HepG2 (cell line): ENCODE results near the gene NAB2. TPM values are rescaled to one million over a fixed set of nuclear protein-coding genes. Genes with fewer than 3 reads are reported as not detected.

Source experiments
- ATAC-seq: fragments of 200-7000 bp; cut with Tn5 transposase; 3 replicates; pipeline ENCODE4 v1.9.1; 2020; ENCODE audit warnings: mild to moderate bottlenecking, moderate library complexity
- Bru-seq: library from RNA; stranded (reverse); fragments of 400-500 nt; gene quantifications from one replicate; lab custom pipeline; 2021; lab: Mats Ljungman, UMichigan
- BruChase-seq, 2 experiments: library from RNA; stranded (reverse); fragments of 400-500 nt; gene quantifications; one replicate each; lab custom pipeline; 2021; lab: Mats Ljungman, UMichigan
- BruUV-seq: library from RNA; stranded (reverse); fragments of 400-500 nt; replicated peaks from 2 replicates; lab custom pipeline; 2021; lab: Mats Ljungman, UMichigan
- CTCF ChIA-PET: fragments of 300-600 bp; formaldehyde crosslinking; extraction: SDS; loops from one replicate; lab custom pipeline; 2021; ENCODE audit warnings: low total read pairs, inconsistent platforms, low intra/inter-chr PET ratio; lab: Yijun Ruan, JAX
- POLR2A ChIA-PET: fragments of 350-600 bp; sonication (Branson Sonifier 250); formaldehyde crosslinking; loops from one replicate; lab custom pipeline; 2020; ENCODE audit warnings: antibody characterized with exemption, inconsistent platforms; lab: Yijun Ruan, JAX
- DNase-seq: peaks from one replicate; pipeline ENCODE4 v3.0.0-alpha.2; 2015; ENCODE audit warnings: low spot score
- FAIRE-seq: peaks from 3 replicates; lab custom pipeline; 2011; peaks lifted over from hg19 to GRCh38; lab: Jason Lieb, UNC
- H2AFZ ChIP-seq: one replicate; pipeline ENCODE4 v1.6.1; 2011; ENCODE audit warnings: low read length, inconsistent platforms
- H3K27ac ChIP-seq: fragments of 300-600 bp; 3 replicates; pipeline ENCODE4 v1.8.0; 2011; ENCODE audit warnings: mixed run types, mild to moderate bottlenecking, mixed read lengths, low read length, inconsistent platforms; ENCODE audit not compliant: insufficient read depth; ENCODE audit errors: extremely low read length
- H3K27me3 ChIP-seq, 2 experiments: fragments of 200-600 bp in 1 of 2; 2 replicates in 1 of 2; 3 replicates in 1 of 2; pipeline versions ENCODE4 v1.6.0 to v1.8.0; 2011; ENCODE audit warnings: low read length in 2 of 2, mild to moderate bottlenecking in 2 of 2, moderate library complexity in 2 of 2, inconsistent platforms in 1 of 2; ENCODE audit not compliant: insufficient read depth in 2 of 2, control insufficient read depth in 1 of 2
- H3K36me3 ChIP-seq, 2 experiments: fragments of 200-600 bp in 1 of 2; replicated peaks in 1 of 2; 2 replicates in 1 of 2; 3 replicates in 1 of 2; pipeline versions ENCODE4 v1.5.1 to v1.8.0; 2011; ENCODE audit warnings: low read length in 2 of 2, inconsistent platforms in 1 of 2; ENCODE audit not compliant: insufficient read depth in 2 of 2, control insufficient read depth in 1 of 2
- H3K4me1 ChIP-seq: 2 replicates; pipeline ENCODE4 v1.5.1; 2012; ENCODE audit warnings: low read length, inconsistent platforms; ENCODE audit not compliant: insufficient read depth
- H3K4me2 ChIP-seq: 2 replicates; pipeline ENCODE4 v1.6.0; 2011; ENCODE audit warnings: low read depth, low read length, inconsistent platforms
- H3K4me3 ChIP-seq, 3 experiments: fragments of 200-600 bp in 1 of 3; sonication (generic), shearing (Covaris generic) in 1 of 3; replicated peaks in 1 of 3; 2 replicates each; pipeline ENCODE4 v1.5.1; 2011 to 2016; ENCODE audit warnings: low read length in 3 of 3, inconsistent platforms in 2 of 3, low read depth in 2 of 3, mild to moderate bottlenecking in 2 of 3, control low read depth in 1 of 3, mixed read lengths in 1 of 3; ENCODE audit not compliant: insufficient read depth in 1 of 3
- H3K79me2 ChIP-seq: one replicate; pipeline ENCODE4 v1.6.1; 2011; ENCODE audit warnings: low read length, inconsistent platforms; ENCODE audit not compliant: insufficient read depth
- H3K9ac ChIP-seq: 2 replicates; pipeline ENCODE4 v1.6.0; 2011; ENCODE audit warnings: mild to moderate bottlenecking, low read depth, low read length, inconsistent platforms; ENCODE audit not compliant: insufficient read depth
- H3K9me3 ChIP-seq: 2 replicates; pipeline ENCODE4 v1.5.1; 2012; ENCODE audit warnings: mild to moderate bottlenecking, low read length
- H4K20me1 ChIP-seq: 2 replicates; pipeline ENCODE4 v1.6.0; 2011; ENCODE audit warnings: inconsistent platforms, mild to moderate bottlenecking, low read length, moderate library complexity; ENCODE audit not compliant: insufficient read depth
- CBX2 ChIP-seq, 2 experiments: fragments of 200-600 bp in 1 of 2; sonication (generic); formaldehyde crosslinking in 1 of 2; IDR thresholded peaks; 2 replicates each; pipeline versions ENCODE4 v1.7.0 to v1.8.1; 2018 to 2022; ENCODE audit warnings: low read depth in 2 of 2, low read length in 1 of 2, mild to moderate bottlenecking in 1 of 2, missing genetic modification reagents in 1 of 2
- HNF4A ChIP-seq: sonication (generic); formaldehyde crosslinking; IDR thresholded peaks from 2 replicates; pipeline ENCODE4 v1.4.0; 2020; ENCODE audit warnings: missing genetic modification reagents
- HNF4G ChIP-seq, 2 experiments: sonication (generic) in 1 of 2; formaldehyde crosslinking in 1 of 2; IDR thresholded peaks; 2 replicates each; pipeline versions ENCODE4 v1.4.0 to v1.6.1; 2011 to 2020; ENCODE audit warnings: borderline replicate concordance in 2 of 2, low read depth in 2 of 2, mild to moderate bottlenecking in 2 of 2, low read length in 1 of 2, missing genetic modification reagents in 1 of 2, moderate library complexity in 1 of 2
- HNRNPL ChIP-seq: fragments of 200-400 bp; formaldehyde crosslinking; IDR thresholded peaks from 2 replicates; pipeline ENCODE4 v1.6.1; 2017; ENCODE audit warnings: mild to moderate bottlenecking, low read depth, low read length
- IKZF1 ChIP-seq: fragments of 450-650 bp; IDR thresholded peaks from 2 replicates; pipeline ENCODE4 v1.7.1; 2016
- KDM1A ChIP-seq: IDR thresholded peaks from 2 replicates; pipeline ENCODE4 v1.6.1; 2016; ENCODE audit warnings: missing compliant biosample characterization
- MTF1 ChIP-seq: sonication (generic); formaldehyde crosslinking; IDR thresholded peaks from 2 replicates; pipeline ENCODE4 v1.5.0; 2020; ENCODE audit warnings: missing genetic modification reagents
- NR2F6 ChIP-seq, 2 experiments: IDR thresholded peaks; 2 replicates each; pipeline ENCODE4 v1.6.1; 2016; ENCODE audit warnings: antibody characterized with exemption in 1 of 2, mild to moderate bottlenecking in 1 of 2
- XRCC5 ChIP-seq: fragments of 200-400 bp; formaldehyde crosslinking; optimal IDR thresholded peaks from 2 replicates; pipeline ENCODE3; 2017; ENCODE audit warnings: mild to moderate bottlenecking, low read length
- ZFP37 ChIP-seq: sonication (generic); formaldehyde crosslinking; IDR thresholded peaks from 2 replicates; pipeline ENCODE4 v1.4.0; 2020; ENCODE audit warnings: missing genetic modification reagents, borderline replicate concordance
- WGBS: methylation state at CpG from one replicate; pipeline ENCODE4 v1.1.6; 2017; ENCODE audit warnings: low lambda C conversion rate; 5-methylcytosine and 5-hydroxymethylcytosine counted together
- in situ Hi-C: cut with HindIII; loops from 2 replicates; pipeline ENCODE4 v1.10.0; 2017; ENCODE audit warnings: low pct_unique_long_range_greater_than_20kb; ENCODE audit not compliant: extremely low pct_ligation_motif_present
- intact Hi-C: fragments of 100-400 bp; cut with micrococcal nuclease; formaldehyde crosslinking; loops from one replicate; pipeline ENCODE4 v1.10.0; 2022; ENCODE audit not compliant: unreplicated experiment
- long read RNA-seq, 2 experiments: library from RNA in 1 of 2; library from polyadenylated mRNA in 1 of 2; stranded (forward) in 1 of 2; unstranded in 1 of 2; transcript quantifications; one replicate each; pipeline ENCODE4 v2.0.0, GENCODE V29; 2019 to 2022
- polyA minus RNA-seq, 3 experiments: library from RNA; depleted of rRNA, polyadenylated mRNA; stranded (reverse); fragments of >200 nt; gene quantifications; 2 replicates each; pipeline ENCODE4 v1.2.3, GENCODE V29; 2011; ENCODE audit warnings: low replicate concordance in 1 of 3
- polyA plus RNA-seq, 8 experiments: library from polyadenylated mRNA; depleted of rRNA in 3 of 8; stranded (reverse) in 7 of 8; unstranded in 1 of 8; fragments of >200 nt; fragmentation: Illumina TruSeq in 4 of 8; extraction: Trizol in 4 of 8; gene quantifications; 2 replicates each; pipeline versions ENCODE4 v1.2.1 to v1.2.3, GENCODE V29; 2011 to 2016; ENCODE audit warnings: low read depth in 4 of 8, missing spikeins in 1 of 8, mixed read lengths in 1 of 8; ENCODE audit not compliant: insufficient read depth in 1 of 8
- total RNA-seq, 5 experiments: library from RNA; depleted of rRNA; stranded (reverse); fragments of >200 nt; fragmentation: Illumina TruSeq; extraction: Trizol; gene quantifications; 2 replicates each; pipeline ENCODE4 v1.2.3, GENCODE V29; 2016; ENCODE audit warnings: low read depth in 1 of 5
- TF ChIP-seq, protein P1 (sequence below): sonication (generic); formaldehyde crosslinking; IDR thresholded peaks from 2 replicates; pipeline ENCODE4 v1.8.1; 2023; ENCODE audit warnings: mild to moderate bottlenecking, moderate library complexity, missing genetic modification reagents
- TF ChIP-seq, protein P2 (sequence below): sonication (generic); formaldehyde crosslinking; IDR thresholded peaks from 2 replicates; pipeline ENCODE4 v1.4.0; 2020; ENCODE audit warnings: mild to moderate bottlenecking, missing genetic modification reagents

The NAB2 gene, protein sequence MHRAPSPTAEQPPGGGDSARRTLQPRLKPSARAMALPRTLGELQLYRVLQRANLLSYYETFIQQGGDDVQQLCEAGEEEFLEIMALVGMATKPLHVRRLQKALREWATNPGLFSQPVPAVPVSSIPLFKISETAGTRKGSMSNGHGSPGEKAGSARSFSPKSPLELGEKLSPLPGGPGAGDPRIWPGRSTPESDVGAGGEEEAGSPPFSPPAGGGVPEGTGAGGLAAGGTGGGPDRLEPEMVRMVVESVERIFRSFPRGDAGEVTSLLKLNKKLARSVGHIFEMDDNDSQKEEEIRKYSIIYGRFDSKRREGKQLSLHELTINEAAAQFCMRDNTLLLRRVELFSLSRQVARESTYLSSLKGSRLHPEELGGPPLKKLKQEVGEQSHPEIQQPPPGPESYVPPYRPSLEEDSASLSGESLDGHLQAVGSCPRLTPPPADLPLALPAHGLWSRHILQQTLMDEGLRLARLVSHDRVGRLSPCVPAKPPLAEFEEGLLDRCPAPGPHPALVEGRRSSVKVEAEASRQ
- 11.0 and 11.7 TPM in 2 replicates for total RNA-seq (2016; rRNA removed; fragmentation: Illumina TruSeq; extraction: Trizol)
- total RNA-seq (2016; cell fraction: cytosol; rRNA removed; fragmentation: Illumina TruSeq; extraction: Trizol; ENCODE audit: low read depth): 3.0 and 3.6 TPM in 2 replicates
- 11.0 and 11.7 TPM in 2 replicates for total RNA-seq (2016; cell fraction: insoluble cytoplasmic fraction; rRNA removed; fragmentation: Illumina TruSeq; extraction: Trizol)
- total RNA-seq (2016; cell fraction: membrane; rRNA removed; fragmentation: Illumina TruSeq; extraction: Trizol): 6.6 and 6.9 TPM in 2 replicates
- total RNA-seq (2016; cell fraction: nucleus; rRNA removed; fragmentation: Illumina TruSeq; extraction: Trizol): 5.9 and 6.3 TPM in 2 replicates
- polyA plus RNA-seq (2011; rRNA removed): 12.9 and 17.5 TPM in 2 replicates
- 11.8 and 13.8 TPM in 2 replicates for polyA plus RNA-seq (2011; cell fraction: cytosol; rRNA removed)
- polyA plus RNA-seq (2011; cell fraction: nucleus; rRNA removed): 15.3 and 15.9 TPM in 2 replicates
- polyA plus RNA-seq (2012): 8.1 and 11.0 TPM in 2 replicates
- 1.9 and 2.1 TPM in 2 replicates for polyA plus RNA-seq (2016; cell fraction: cytosol; fragmentation: Illumina TruSeq; extraction: Trizol; ENCODE audit: low read depth)
- polyA plus RNA-seq (2016; cell fraction: insoluble cytoplasmic fraction; fragmentation: Illumina TruSeq; extraction: Trizol; ENCODE audit: low read depth): 11.1 and 11.2 TPM in 2 replicates
- 4.3 and 4.7 TPM in 2 replicates for polyA plus RNA-seq (2016; cell fraction: membrane; fragmentation: Illumina TruSeq; extraction: Trizol; ENCODE audit: low read depth)
- 14.2 and 14.8 TPM in 2 replicates for polyA plus RNA-seq (2016; cell fraction: nucleus; fragmentation: Illumina TruSeq; extraction: Trizol; ENCODE audit: insufficient read depth, low read depth)
- polyA minus RNA-seq (2011; rRNA and poly(A)+ RNA removed; ENCODE audit: low replicate concordance): 19.1 and 23.7 TPM in 2 replicates
- 9.8 and 9.9 TPM in 2 replicates for polyA minus RNA-seq (2011; cell fraction: cytosol; rRNA and poly(A)+ RNA removed)
- 5.2 and 7.7 TPM in 2 replicates for polyA minus RNA-seq (2011; cell fraction: nucleus; rRNA and poly(A)+ RNA removed)
- percentile 67 among the genes with signal in this experiment for Bru-seq, nascent RNA
- BruChase-seq, experiment 1, labeled RNA remaining after a 6-hour chase: percentile 73 among the genes with signal in this experiment
- percentile 82 among the genes with signal in this experiment for BruChase-seq, experiment 2, labeled RNA remaining after a 2-hour chase
- long read RNA-seq, experiment 1, partial matches to known transcripts: 3 of 5 reads
- long read RNA-seq, experiment 1, other reads (novel, unspliced or antisense): 0 of 5 reads
- long read RNA-seq, experiment 2, transcript NAB2-201 (7 exons, 2,711 nt): major isoform, 23 of 79 reads
- long read RNA-seq, experiment 2, partial matches to known transcripts: 24 of 79 reads
- long read RNA-seq, experiment 2, other reads (novel, unspliced or antisense): 31 of 79 reads

DNA sequence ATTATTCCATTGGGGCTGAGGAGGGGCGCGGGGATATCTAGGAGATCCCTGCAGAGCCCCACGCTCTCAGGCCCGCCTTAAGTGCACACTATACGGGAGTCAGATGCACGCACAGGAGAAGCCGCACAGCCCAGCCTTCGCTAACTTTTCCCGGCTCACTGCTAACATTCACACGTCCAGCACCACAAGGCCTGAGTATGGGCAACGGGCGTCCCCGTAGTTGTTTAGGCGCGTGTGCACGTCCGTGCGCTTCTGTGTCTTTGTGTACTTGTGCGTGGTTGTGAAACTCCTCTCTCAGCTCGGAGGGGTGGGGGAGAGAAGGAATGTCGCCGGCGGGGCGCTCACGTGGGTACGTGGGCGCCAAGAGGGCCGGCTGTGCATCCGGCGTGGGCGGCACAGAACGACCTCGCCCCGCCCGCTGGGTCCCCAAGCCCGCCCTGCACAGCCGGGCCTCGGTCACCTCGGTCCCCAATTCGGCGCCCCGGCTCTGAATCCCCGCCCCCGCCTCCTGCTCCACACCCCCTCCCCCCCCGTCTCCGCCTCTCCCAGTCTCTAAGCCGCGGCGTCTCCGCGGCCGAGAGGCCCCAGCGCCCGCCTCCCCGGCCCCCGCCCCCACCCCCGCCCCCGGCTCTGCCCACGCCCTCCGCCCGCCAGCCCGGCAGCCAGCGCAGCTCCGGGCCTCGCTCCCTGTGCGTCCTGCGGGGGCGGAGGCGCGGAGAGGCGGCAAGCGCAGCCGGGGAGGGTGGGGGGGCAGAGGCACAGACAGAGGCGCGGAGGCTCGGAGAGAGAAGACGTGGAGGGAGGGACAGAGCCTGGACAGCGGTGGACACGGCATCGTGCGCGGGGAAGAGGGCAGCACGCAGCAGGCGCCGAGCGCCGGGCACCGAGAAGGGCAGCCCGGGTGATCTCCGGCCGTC, at the start of gene NAB2:
Gene NAB2, plus strand, starts transcription at position 761 of the 917 bp plus-strand sequence. CDS start 158 bp downstream, outside the sequence.
- in situ Hi-C loops (no loop called here), intact Hi-C loops (loop anchor here (1.0 to 2.0 kb wide), 2 partner anchors 14 to 22 kb away; partner anchors contain the start of gene STAT6)
- no TSS peak for BruUV-seq
- H3K4me2 ChIP-seq: peak within 1 kb of the TSS; percentile 90
- CTCF ChIA-PET: no interaction called here
- 1% methylated on average over 49 of the region's 91 CpGs for WGBS
- POLR2A ChIA-PET: interaction anchor here (0.6 to 5.0 kb wide), 16 partner anchors 9 to 432 kb away, joined by 3 to 184 read pairs (median 4); partner anchors contain the start of genes DDIT3, LRP1, NEMP1 and SHMT2
- H3K79me2 ChIP-seq: peaks cover 15% of the 10 kb centered on the region
- H3K4me1 ChIP-seq: peaks cover 28% of the 10 kb centered on the region
- FAIRE-seq: peak; percentile 88
- no peaks in the 10 kb centered on the region for H3K9me3 ChIP-seq
- H3K27ac ChIP-seq: peak within 1 kb of the TSS; percentile 88
- H3K9ac ChIP-seq: peak within 1 kb of the TSS; percentile 82
- H4K20me1 ChIP-seq: 0 out of 2 replicates have a peak, but pooled peaks cover 4% of the 10 kb centered on the region
- peak; percentile 80 for ATAC-seq
- no peaks in the 10 kb centered on the region; a peak in 1 of 5 replicates for H3K27me3 ChIP-seq
- H2AFZ ChIP-seq: no peak within 1 kb of the TSS
- peak within 1 kb of the TSS; percentile 83 to 93 (median 84) for H3K4me3 ChIP-seq
- peak; percentile 95 for DNase-seq
- H3K36me3 ChIP-seq: peaks cover 5 to 26% of the 10 kb centered on the region in 2 experiments; a peak in 4 of 5 replicates
- TF ChIP-seq HNRNPL (0 out of 2 replicates have a peak, but pooled peaks have one; percentile 44), XRCC5 (peak; percentile 14), MTF1 (CRISPR knock-in tag) (peak; percentile 78; the same call in 1 of the 2 replicates), HNF4A (CRISPR knock-in tag) (peak; percentile 54), IKZF1 (no peak), HNF4G (IDR thresholded peaks at IDR 0.05; ENCODE audit: borderline replicate concordance, low read depth, low read length) (peak; percentile 11; the same call in 1 of the 2 replicates), HNF4G (CRISPR knock-in tag; IDR thresholded peaks at IDR 0.05; ENCODE audit: borderline replicate concordance, low read depth) (no peak), NR2F6 (IDR thresholded peaks at IDR 0.05) (no peak), NR2F6 (CRISPR knock-in tag; IDR thresholded peaks at IDR 0.05) (peak; percentile 56), KDM1A (no peak), CBX2 (IDR thresholded peaks at IDR 0.05; ENCODE audit: low read depth, low read length) (no peak), CBX2 (CRISPR knock-in tag; IDR thresholded peaks at IDR 0.05; ENCODE audit: low read depth) (no peak), ZFP37 (CRISPR knock-in tag) (0 out of 2 replicates have a peak, but pooled peaks have one; percentile 55)
- TF ChIP-seq, protein P1, sequence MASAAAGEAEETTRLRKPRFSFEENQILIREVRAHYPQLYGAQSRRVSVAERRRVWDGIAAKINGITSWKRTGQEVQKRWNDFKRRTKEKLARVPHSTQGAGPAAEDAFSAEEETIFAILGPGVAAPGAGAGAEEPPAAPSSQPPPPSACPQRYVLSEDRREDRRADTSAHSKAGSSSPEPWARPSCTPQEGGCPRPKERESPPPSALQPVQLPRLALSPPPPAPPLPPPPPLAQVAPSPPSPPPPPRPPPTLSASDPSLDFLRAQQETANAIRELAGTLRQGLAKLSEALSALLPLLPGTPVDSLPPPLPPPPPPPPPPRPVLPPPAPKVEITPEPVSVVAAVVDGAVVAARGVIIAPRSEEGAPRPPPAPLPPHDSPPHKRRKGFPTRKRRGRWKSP (CRISPR knock-in tag): no peak; the same call in 1 of the 2 replicates
- TF ChIP-seq, protein P2, sequence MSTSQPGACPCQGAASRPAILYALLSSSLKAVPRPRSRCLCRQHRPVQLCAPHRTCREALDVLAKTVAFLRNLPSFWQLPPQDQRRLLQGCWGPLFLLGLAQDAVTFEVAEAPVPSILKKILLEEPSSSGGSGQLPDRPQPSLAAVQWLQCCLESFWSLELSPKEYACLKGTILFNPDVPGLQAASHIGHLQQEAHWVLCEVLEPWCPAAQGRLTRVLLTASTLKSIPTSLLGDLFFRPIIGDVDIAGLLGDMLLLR (CRISPR knock-in tag): peak; percentile 48
